IPS DF 4.7 (cell line): ENCODE measurements around the gene DYRK4.
"Not testable (repeated sequence)": the region's sequence is repeated elsewhere in the genome, so short reads cannot be mapped to it uniquely, and the experiment has no call there.

Experiments
- DNase-seq: peaks from one replicate; pipeline ENCODE4 v3.0.0-alpha.2; 2013; ENCODE audit warnings: low spot score; ENCODE audit errors: extremely low read depth

The DYRK4 gene, protein sequence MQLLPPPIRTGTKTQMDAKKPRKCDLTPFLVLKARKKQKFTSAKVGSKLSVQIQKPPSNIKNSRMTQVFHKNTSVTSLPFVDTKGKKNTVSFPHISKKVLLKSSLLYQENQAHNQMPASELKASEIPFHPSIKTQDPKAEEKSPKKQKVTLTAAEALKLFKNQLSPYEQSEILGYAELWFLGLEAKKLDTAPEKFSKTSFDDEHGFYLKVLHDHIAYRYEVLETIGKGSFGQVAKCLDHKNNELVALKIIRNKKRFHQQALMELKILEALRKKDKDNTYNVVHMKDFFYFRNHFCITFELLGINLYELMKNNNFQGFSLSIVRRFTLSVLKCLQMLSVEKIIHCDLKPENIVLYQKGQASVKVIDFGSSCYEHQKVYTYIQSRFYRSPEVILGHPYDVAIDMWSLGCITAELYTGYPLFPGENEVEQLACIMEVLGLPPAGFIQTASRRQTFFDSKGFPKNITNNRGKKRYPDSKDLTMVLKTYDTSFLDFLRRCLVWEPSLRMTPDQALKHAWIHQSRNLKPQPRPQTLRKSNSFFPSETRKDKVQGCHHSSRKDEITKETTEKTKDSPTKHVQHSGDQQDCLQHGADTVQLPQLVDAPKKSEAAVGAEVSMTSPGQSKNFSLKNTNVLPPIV

GRCh38 chr12:4562034-4562657 is at the start of gene DYRK4:
DYRK4 (plus strand) TSS chr12:4562208; CDS start chr12:4562246, 38 bp downstream.
- DNase-seq = peak; percentile 84

DNA sequence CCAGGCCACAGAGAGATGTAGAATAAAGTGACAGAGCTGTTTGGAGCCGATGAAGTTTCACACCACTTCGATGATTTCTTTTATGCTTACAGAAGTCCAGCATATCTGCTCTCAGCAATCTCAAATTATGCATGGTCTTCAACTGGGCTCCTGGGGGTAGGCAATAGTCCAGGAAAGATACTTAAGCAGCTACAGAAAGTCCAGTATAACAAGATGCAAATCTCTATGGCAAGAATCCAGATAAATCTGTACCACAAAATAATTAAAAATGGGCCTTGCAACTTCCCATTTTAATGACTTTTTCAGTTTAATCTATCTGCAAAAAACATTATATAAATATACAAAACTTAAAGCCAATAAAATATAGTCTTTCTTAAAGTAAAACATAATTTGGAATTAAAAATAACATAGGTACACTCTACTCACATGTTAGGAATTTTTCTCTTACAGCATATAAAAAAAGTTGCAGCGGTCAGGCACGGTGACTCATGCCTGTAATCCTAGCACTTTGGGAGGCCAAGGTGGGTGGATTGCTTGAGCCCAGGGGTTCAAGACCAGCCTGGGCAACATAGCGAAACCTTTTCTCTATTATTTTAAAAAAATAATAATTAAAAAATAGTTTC is 43.8 kb upstream of the DYRK4 start:
- no peak for DNase-seq

GRCh38 chr12:4523443-4523842 is 38.6 kb upstream of the DYRK4 start:
- DNase-seq = not testable (repeated sequence)

DNA sequence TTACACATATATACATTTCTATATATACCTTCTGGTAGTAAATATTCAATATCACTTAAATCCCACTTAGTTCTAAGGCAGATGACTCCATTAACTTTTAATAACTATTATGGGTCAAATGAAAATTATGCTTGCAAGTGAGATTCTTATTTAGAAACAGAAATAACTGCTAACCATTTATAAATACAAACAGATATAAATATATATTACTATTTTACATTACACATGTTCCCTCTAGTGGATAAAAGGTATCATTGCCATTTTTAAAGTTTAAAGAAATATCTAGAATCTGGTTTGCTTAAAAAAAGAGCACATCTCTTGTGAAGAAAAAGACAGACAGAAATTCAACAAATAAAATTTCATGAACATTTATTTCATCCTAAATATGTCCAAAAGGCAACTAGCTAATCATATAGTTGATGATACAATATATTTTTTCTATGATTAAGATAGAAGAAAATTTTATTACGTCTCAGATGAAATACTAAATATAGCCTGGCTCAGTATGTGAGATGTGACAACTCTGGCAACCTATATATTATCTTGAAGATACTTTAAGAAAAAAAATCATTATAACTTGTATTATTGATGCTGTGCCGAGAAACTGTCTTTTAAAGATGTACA is 35.0 kb upstream of the DYRK4 start:
- DNase-seq = no peak

DNA sequence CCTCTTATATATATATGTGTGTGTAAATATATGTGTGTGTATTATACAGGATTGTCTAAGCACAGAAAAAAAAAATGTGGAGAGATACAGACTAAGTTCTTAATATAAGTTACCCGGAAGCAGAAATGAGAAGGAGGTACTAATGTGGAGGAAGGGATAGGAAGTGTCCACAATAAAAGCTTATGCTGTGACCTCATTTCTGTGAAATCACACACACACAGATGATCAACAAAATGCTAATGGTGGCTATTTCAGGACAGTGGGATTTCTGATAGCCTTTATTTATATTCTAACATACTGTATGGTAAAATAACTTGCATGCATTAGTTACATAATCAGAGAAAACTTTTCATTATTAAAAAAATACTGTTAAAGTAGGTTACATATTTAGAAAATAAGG is 31.8 kb upstream of the DYRK4 start:
- DNase-seq = no peak

DNA sequence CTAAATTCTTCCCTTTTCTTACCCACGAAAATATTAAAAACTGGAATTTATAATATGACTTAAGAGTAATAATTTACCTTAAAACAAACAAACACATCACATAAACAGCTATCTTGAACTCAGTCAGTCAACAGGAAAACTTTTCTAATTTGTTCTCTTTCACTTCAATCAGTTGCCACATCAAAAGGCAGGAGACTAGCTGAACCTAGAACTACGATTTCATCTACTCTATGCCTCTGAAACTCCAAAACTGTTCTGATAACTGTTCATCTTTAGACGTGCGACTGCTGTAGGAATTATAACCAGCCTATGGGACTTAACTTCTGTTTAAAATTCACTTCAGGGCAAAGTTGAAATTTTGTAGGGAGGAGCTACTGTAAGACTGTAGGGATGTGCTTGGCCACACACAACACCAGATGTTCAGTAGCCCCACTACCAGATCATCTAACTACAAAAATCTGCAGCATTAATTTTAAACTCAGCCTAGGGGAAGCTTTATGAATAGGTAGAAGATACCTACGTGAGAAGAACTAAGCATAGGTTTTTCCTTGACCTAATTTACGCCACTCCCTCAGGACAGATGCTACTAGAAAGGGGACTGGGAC is 30.9 kb upstream of the DYRK4 start:
- no peak for DNase-seq

DNA sequence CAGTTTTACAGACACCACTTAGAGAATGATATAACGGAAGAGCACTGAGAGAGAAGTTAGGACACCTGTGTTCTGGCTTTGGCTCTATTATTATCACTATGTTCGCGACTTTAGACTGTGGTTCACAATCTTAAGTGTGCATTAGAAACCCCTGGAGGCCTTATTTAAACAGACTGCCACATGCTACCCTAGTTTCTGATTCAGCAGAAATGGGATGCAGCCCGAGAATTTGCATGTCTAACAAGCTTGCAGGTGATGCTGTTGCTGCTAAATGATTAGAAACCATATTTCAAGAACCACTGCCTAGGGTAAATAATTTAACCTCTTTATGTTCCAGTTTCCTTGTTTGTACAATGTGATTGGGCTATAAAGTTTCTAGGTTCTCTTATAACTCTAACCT is 26.9 kb upstream of the DYRK4 start:
- DNase-seq = no peak

DNA sequence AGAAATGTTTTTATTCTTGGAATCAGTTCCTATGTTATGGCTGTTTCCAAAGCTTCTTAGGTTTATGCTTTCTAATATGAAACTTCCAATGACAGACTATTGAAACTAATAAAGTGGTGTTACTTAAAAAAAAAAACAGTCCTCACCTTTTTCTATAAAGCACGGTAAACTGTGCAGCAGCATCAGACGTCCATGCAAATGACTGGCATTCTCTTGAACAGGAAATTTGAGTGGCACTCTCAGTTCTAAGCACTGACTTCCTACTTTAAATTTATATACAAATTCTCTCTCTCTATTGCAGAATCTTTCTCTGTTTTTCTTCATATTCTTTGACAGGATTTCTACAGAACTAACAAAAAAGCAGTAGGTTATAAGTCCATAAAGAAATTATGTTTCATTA is 26.1 kb upstream of the DYRK4 start:
- DNase-seq = no peak

DNA sequence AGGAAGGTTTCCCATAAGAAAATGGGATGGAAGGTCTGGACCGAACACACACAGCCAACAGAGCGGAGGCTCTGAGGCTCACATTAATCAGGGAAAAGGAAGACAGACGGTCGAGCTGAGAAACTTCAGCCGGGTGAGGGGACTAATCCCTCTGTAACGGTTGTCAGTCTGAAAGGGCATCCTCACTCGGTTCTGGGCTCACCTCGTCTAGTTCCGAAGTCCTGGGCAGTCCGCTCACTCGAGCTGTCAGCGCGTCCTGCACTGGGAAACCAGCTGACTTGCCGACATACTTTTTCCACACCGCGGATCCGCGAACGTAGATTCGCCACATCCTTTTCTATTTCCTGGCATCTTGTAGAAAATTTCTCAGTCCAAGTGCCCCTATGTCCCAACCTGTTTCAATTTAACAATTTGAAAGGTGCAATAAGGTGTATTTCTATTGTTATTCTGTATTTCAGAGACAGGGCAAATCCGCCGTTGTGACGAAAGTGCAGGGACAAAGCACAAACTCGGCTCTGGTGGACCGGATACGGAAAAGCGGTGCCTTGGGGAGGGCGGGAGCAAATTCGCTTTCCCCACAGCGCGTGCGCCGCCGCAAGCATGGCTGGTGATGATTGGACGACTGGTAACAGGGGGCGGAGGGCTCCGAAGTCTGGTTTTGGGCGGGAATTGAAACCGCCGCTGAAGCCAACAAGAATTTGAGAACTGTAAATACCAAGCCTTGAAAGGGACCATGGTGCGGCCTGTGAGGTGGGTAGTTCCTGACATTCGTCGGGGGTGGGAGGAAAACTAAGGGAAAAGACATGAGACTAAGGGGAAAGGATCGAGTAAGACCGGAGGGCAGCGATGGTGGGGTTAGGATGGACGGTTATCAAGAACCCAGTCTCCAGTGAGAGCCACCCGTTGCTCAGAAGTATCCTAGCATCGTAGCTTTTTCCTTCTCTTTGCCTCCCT is 23.5 kb upstream of the DYRK4 start, which contains the start of gene RAD51AP1:
TSS of gene RAD51AP1 (plus strand) at position 684 of the 954 bp plus-strand sequence. CDS start at position 734, 50 bp downstream.
- DNase-seq = peak; percentile 96

DNA sequence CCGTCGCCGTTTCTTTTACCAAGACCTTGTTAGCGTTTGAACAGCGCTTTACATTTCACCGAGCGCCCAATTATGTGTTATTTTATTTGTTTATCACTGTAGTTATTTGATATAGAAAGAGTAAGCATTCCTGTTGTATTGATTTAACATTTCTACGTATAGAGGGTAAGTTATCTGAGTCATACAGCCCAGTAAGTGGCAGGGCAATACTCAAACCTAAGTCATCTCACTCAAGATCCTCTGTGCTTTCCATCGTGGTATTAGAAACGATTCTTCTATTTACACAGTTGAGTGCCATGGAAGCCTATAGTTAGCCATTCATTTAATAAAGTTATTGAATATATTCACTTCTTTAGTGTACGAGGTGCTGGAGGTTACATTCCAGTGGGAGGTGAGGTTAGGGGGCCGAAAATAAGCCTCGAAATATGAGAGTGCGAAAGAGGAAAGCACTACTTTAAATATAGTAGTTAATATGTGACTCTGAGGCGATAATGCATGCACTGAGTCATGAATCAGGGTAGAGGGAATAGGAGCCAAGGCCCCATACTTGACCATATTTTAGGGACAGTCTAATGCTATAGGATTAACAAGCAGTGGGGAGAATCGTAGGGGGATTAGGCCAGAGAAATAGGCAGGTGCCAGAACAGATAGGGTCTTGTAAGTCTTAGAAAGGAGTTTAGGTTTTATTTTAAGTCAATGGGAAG is 22.7 kb upstream of the DYRK4 start:
- DNase-seq = no peak

DNA sequence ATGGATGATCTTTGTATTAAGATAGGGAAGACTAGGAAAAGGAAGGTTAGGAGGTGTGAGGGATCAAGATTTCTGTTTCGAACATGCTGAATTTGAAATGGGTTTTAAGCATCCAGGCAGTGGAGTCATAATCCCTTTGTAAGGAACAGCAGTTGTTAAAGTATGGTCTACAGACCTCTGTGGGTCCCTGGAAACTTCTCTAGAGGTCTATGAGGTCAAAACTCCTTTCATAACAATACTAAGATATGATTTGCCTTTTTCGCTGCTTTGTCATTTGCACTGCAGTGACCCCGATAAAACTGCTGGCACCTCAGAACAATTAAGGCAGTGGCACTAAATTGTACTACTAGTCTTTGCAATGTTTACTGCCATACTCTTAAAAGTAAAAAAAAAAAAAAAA is 21.8 kb upstream of the DYRK4 start:
- no peak for DNase-seq

- DNase-seq = no peak
These were observed 21.4 kb upstream of the DYRK4 start for GRCh38 chr12:4540638-4541037.

GRCh38 chr12:4545195-4545594 is 16.8 kb upstream of the DYRK4 start:
- no peak for DNase-seq

- no peak for DNase-seq
These were observed 9.8 kb upstream of the DYRK4 start for GRCh38 chr12:4552191-4552590.

GRCh38 chr12:4553943-4554342 is 8.1 kb upstream of the DYRK4 start:
- DNase-seq = no peak

DNA sequence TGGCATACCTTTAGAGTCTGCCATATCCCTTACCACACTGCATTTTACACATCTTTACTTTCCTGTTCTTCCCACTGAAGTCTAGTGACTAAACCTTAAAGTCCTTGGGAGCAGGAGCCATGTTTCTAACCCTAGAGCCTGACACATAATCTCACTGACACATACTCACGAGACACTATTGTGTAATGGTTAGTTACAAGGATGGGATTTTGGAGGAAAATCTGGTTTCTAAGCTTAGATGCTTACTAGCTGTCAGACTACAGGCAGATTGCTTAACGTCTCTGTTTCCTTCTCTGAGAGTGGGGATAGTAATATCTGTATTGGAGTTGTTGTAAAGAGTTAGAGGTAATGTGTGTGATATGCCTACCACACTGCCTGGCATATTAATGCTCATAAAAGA is 6.2 kb upstream of the DYRK4 start:
- DNase-seq = no peak

DNA sequence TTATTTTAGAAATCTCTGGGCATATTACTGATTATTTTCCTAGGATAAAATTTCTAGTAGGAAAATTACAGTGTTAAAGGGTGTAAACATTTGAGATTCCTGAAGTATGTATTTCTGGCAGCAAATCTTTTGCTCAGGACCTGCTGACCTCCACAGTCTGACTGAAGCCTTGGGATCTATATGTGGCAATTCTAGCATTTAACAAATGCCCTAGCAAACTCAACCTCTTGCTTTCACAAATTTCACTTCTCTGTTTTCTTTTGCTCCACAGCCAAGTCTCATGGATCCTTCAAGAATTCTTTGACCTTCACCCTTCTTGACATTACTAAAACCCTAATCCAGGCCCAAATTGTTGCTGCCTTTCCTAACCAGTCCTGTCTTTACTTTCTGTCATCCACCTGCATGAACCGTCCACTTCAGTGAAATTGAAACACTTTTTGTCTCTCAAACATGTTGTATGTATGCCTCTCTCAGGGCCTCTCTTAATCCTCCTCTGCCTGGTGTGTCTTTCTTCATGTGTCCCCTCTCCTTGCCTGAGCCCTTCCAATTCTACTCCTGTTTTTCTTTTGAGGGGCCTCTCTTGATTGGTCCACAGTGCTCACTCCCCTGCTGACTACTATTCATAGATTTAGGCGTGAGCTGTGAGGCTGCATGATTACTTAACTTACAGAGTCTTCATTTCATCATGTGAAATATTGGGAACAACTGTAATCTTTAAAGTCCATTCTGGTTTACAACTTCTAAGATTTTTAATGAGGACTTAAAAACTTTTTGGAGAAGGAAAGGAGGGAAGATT is 5.1 kb upstream of the DYRK4 start:
- DNase-seq = no peak

GRCh38 chr12:4557586-4557985 is 4.4 kb upstream of the DYRK4 start:
- no peak for DNase-seq
